HuH-7.5 (cell line): ENCODE data around the gene PSMC4.
A peak's percentile ranks its signal among the peaks of the same experiment; 100 is the strongest.

ENCODE experiments used
- DNase-seq: peaks from one replicate; pipeline ENCODE4 v3.0.0; 2011; ENCODE audit warnings: low spot score

PSMC4 gene

DNA sequence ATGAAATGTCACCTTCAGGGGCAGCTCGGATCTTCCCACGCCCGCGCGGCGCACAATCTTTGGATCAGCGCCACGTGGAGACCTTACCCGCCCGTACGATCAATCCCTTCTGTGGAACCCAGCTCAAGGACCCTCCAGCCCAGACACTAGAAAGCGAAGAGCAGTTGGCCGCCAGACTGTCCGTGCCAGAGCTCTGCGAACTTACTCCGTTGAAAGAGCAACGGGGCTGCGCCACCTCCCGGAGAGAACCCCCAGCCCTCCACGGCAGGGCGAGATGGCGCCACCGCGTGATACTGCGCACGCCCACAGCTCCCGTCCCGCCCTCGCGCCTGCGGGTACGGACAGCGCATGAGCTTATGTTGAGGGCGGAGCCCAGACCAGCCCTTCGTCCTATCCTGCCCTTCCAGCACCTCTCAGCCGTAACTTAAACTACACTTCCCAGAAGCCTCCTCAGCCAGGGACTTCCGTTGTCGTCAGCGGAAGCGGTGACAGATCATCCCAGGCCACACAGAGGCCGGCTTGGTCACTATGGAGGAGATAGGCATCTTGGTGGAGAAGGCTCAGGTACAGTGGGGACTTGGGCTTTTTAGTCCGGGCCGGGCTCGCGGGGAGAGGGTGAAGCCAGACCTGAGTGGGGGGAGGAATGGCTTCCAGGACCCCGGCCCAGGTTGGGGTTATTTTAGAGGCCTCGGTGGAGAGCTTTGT lies at the start of gene PSMC4:
TSS of gene PSMC4 (plus strand) at position 491 of the 705 bp plus-strand sequence. CDS start at position 529, 38 bp downstream.
- DNase-seq, result peak; percentile 85

DNA sequence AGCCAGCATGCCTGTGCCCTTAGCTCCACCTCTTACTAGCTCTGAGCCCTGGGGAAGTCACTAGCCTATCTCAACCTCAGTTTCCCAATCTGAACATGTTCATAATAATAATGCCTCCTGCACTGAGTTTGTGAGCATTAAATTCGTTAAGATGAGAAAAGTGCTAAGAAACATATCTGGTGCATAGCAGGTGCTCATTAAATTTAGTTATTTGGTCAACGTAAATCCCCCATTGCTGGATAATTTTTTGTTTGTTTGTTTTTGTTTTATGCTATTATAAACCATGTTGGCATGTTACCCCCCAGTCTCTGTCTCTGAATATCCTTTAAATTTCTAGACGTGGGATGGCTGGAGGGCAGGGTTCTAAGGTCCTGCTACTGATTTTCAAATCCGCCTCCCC lies 47.1 kb upstream of the PSMC4 start:
- no peak for DNase-seq

DNA sequence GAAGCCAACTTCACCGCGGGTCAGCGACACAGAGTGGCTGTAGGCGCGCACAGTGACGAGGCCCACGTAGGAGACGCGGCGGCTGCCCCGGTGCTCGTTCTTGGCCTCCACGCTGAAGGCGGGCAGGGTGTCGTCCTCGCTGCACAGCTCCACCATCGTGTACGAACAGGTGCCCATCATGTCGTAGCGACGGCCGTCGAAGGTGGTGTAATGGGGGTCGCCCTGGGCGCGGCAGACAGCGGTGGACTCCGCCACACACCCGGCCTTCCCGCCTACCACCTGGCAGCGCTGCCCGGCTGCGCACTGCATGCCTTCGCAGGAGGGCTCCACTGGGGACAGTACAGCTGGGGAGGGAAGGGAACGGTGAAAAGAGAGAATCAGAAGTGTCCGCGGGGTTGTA lies 46.6 kb upstream of the PSMC4 start:
- DNase-seq, result no peak

DNA sequence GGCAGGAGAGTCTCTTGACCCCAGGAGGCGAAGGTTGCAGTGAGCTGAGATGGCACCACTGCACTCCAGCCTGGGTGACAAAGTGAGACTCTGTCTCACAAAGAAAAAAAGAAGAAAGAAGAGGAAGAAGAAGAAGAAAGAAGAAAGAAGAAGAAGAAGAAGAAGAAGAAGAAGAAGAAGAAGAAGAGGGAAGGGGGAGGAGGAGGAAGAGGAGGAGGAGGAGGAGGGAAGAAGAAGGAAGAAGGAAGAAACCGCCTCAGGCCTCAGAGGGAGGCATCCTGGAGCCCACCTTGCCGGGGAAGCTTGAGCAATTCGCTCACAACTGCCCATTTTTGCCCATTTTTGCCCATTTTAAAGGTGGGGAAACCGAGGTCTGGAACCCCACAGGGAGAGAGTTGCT lies 46.0 kb upstream of the PSMC4 start:
- no peak for DNase-seq

DNA sequence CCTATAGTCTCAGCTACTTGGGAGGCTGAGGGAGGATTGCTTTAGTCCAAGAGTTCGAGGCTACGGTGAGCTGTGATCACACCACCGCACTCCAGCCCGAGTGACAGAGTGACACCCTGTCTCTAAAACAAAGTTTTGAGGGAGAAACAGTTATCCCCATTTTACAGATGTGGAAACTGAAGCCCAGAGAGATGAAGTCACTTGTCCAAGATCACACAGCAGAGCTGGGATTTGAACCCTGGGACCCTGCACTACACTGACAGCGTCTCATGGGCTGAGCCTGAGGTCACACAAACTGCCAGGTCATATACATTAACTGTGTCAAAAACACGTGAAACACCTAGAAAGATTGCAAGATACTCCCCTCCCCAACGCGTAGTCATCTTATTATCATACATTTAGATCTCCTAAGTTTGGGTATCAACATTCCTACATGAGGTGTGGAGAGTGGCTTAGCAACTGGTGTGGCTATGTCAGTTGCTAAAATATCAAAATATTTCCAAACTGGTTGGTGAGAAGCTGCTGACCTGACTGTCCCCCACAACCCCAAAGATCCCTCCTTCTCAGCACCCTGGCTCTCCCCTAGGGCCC lies 44.7 kb upstream of the PSMC4 start:
- no peak for DNase-seq

DNA sequence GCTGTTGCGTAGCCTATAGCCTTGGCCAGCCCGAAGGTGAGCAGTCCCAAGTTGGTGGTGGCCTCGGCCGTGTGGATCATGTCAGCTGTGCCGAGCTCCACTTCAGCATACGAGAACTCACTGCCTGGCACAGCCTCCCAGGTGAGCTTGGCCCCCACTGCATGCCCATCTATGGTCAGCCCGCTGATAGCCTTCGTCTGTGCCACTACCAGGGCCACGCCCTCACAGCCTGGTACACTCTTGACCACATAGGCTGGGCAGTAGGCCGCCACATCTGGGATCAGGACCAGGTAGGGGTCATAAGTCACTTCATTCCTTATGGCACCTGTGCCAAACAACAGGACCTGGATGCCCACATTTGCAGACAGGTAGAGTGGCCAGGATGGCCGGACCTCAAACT lies 43.9 kb upstream of the PSMC4 start:
- no peak for DNase-seq

DNA sequence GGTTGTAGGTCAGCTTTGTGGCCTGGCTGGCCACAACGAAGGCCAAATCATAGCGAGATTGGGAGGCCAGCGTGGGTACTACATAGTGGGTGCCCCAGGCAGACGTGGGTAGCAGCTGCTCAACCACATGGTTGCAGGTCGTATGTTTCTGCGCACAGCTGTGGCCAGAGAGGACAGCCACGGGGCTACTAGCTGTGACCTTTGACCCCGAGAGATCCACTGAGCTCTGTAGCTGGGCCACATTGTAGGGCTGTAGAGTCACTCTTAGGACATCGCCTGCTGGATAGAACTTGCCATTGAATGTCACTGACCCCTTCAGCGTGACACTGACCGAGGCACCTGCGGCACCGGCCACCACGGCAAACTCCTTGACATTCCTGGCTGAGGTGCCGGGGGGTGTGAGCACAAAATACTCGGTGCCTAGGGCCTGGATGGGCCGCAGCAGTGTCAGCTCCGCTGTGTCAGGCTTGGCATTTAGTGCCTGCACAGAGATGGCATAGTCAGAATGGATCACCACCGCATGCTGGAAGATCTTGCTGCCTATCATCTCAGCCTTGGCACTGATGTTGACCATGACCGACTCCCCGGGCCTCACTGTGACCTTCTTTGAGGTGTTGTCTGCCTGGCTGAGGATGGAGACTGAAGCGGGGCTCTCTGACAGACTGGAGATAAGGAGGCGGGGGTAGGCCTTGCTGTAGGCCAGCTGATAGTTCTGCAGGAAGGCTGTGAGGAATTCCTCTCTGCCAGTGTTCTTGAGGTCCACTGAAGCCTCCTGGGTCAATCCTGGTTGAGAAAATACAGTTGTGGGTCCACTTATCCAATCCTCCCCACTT lies 43.2 kb upstream of the PSMC4 start:
- no peak for DNase-seq

DNA sequence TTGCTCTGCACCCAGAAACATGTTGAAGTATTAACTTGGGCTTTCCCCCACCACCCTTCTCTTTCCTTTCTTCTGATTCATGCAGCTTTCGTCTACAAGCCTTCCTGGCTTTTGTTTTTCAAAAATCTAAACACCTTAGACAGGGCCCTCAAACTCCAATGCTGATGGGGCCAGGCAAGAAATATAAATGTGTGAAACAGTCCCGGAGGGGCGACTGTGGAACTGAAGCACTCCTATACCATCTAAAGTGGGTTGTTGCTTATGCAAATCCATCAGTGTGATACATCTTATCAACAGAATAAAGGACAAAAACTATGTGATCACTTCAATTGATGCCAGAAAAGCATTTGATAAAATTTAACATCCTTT lies 42.6 kb upstream of the PSMC4 start:
- no peak for DNase-seq

DNA sequence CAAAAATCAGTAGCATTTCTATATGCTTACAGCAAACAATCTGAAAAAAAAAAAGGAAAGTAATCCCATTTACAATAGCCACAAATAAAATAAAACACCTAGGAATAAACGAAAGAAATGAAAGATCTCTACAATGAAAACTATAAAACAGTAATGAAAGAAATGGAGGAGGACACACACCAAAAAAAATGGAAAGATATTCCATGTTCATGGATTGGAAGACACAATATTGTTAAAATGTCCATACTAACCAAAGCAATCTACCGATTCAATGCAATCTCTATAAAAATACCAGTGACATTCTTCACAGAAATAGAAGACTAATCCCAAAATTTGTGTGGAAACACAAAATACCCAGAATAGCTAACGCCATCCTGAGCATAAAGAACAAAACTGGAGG lies 41.2 kb upstream of the PSMC4 start:
- no peak for DNase-seq

DNA sequence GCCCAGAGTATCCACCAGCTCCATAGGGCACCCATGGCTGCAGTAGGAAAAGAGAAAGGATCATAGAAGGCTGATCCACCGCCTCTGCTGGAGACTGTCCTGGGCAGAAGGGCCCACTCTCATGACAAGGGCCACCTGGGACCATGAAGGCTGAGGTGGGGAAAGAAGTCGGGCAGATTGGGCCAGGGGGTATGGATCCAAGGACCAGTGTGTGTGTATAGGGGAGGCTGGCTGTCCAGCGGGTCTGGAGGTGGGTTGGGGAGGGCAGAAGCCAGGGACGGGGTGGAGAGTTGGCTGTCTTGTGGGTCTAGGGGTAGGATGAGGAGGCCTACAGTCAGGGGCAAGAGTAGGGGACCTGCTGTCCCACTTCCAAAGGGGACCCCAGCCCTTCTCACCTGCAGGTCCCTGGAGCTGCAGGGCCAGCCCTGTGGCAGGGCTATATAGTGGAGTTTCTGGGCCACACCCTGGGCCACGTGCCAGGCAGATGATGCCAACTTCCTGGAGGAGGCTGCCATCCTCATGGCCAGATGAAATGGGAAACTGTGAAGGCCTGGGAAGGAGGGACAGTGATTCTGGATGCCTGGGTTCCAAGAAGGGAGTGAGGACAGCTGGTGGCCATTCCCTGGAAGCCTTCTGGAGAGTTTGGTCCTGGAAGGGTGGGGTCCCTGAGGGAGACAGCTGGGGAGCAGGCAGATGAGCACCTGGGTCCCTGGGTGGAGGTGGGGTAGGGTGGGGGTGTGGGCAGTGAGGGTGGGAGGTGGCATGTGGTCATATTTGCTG lies 36.2 kb upstream of the PSMC4 start, which contains the start of gene FCGBP:
TSS of gene FCGBP (minus strand) at position 51 of the 780 bp plus-strand sequence.
- DNase-seq, result no peak

DNA sequence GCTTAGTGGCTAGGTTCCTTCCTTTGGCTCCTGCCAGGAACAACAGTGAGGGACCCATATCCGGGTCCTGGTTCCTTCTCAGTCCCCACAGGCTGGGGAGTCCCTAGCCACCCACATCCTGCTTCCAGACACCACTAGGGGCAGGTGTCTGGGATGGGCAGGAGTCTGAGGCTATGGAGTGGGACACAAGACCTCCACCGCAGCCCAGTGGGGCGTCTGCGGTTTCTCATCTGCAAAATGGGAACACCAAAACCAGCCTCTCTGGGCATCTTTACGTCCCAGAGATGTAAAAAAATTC lies 35.7 kb upstream of the PSMC4 start:
- DNase-seq, result no peak

DNA sequence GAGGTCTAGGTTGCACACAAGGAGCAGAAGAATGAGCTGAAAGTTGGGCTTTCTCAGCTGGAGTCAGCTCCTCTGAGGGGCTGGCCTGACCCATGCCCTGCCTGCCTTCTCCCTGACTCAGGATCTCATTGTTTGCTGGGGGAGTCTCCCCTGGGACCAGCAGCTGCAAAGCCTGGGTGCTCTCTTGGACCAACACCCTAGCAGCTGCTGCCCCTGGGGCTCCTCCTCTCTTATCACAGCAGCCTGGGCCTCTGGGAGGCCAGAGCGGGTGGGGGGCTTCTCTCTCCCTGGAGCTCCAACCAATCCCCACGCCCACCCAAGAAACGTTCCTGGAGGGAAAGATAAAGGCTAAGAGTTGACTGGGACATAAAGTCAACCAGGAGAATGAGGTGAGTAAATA lies 34.9 kb upstream of the PSMC4 start:
- no peak for DNase-seq

DNA sequence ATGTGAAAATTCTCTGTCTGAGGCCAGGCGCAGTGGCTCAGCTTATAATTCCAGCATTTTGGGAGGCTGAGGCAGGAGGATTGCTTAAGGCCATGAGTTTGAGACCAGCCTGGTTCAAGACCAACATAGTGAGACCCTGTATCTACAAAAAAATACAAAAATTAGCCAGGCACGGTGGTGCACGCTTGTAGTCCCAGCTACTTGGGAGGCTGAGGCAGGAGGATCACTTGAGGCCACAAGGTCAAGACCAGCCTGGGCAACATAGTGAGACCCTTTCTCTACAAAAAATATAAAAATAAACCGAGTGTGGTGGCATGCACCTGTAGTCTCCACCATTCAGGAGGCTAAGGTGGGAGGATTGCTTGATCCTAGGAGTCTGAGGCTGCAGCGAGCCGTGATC lies 34.3 kb upstream of the PSMC4 start:
- no peak for DNase-seq

DNA sequence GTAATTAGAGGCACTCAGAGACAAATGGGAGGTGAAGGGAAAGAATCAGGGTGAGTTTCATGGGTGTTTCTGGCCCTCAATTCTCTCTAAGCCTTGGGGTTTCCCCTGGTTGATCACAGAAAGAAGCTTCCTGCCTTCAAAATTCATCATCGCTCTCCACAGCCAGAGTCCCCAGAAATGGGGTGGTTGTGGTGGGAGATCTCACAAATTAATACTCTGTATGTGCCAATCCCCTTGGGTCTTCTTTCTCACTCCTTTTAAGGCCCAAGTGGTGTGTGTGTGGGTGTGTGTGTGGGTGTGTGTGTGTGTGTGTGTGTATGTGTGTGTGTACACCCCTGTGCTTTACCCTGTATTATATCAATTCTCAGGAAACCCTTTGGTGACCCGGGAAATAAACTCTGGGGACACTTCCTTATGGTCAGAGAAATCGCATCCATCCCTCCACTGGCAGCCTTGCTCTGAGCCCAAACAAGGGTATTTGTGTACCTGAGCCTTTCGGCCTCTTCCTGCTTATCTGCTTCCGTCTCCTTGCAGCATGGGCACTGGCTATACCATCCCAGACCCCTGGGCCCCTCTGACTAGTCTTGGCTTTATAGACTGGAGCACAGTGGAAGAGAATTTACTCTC lies 33.8 kb upstream of the PSMC4 start:
- no peak for DNase-seq

DNA sequence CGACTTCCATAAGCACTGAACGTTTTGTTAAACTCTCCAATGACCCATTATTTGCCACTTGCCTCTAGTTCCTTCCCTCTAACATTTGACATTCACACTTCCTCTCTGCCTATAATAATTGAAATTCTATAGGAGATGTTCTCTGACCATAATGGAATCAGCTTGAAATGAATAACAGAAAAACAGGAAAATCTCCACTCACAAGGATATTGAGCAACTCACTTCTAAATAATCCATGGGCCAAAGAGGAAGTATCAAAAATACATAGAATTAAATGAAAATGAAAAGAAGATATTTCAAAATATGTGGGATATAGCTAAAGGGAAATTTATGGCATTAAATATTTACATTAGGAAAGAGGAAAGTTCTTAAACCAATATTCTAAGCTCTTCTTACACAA lies 33.2 kb upstream of the PSMC4 start:
- no peak for DNase-seq

DNA sequence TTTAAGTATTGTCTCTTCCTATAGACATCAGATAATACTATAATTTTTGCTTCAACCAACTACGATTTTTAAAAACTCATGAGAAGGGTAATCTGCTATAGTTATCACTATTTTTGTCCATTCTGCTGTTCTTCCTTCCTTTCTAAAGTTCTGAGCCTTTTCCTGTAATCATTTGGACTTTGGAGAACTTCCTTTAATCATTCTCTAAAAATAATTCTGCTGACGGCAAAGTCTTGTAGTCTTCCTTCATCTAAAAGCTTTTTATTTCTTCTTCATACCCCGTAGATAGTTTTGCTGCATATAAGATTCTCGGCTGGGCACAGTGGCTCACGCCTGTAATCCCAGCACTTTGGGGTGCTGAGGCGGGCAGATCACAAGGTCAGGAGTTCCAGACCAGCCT lies 31.4 kb upstream of the PSMC4 start:
- DNase-seq, result no peak

DNA sequence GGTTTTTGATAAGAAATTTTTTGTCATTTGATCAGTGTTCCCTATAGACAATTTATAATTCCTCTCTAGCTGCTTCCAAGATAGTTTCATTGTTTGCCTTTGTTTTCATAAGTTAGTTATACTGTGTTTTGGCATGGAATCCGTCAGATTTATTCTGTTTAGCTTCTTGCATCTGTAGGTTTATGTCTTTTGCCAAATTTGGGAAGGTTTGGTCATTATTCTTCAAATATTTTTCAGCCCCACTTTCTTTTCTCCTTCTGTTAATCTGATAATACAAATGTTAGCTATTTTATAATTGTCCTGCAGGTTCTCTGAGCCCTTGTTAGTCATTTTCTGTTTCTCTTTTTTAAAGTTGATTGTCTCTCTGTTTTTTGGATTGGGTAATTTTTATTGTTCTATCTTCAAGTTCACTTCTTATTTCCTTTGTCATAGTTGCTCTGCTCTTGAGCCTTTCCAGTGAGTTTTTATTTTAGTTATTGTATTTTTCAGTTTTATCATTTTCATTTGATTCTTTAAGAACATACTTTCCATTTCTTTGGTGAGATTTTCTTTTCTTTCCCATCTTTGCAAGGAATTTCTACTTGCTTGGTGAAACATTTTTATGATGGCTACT lies 30.6 kb upstream of the PSMC4 start:
- no peak for DNase-seq

DNA sequence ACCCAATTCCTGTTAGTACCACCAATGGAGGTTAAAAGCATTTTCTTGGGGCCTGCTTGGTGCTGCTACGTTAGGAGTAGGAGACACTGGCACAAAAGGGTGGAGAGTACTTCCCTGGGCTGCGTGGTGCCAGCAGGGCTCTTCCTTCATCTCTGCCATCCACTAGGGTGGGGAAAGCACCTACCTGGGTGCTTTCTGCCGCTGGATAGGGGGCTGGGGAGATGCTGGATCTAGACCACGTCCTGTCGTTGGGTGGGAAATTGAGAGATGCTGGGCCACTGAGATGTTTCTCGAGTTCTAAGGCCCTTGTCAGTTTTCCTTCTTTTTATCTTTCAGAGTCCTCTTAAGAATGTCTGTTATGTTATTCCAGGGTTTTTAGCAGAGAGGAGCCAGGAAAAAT lies 29.8 kb upstream of the PSMC4 start:
- no peak for DNase-seq

DNA sequence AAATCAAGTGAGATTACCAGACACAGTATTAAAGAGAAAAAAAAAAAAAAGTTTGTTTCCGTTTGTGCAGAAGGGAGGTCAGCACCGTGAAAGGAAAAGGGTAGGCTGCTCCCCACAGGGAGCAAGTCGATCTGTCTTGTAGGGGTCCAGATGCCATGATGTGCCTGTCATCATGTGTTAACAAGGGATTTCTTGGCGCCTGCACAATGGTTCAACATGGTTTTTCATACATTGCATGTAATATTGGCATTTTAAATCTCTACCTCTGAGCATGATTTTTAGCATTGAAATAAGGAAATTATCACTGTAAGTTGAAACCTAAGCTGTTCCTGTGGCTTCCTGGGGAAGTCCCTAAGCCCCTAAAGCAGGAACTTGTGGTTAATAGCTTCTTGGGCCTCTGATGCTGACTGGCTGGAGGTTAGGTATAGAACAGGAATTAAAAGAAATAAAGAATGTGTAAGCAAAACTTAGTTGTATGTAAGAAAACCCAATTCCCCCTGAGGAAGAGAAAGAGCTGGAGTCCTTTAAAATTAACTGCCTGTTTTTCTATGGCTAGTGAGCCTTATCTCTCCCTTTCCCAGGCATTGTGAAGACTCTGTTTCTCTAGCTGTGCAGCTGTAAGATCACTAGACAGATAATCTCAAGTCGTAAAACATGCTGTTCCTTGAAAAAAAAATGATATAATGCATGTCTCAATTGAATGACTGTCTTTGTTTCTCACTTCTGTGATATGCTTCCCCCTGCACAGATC lies 29.2 kb upstream of the PSMC4 start:
- no peak for DNase-seq

DNA sequence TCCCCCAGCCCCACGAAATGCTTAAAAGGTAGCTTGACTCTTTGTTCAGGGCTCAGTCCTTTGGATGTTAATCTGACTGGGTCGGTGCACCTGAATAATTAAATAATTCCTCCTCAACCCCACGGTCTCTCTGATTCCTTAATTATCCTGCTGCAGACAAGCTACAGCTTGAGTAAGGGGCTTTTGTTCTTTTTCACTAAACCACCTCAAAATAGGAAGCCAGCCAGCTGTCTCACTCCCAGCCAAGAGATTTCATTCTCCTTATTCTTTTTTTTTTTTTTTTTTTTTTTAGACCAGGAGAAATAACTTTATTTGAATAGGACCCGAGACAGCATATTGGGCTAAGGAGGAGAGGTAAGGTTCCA lies 28.6 kb upstream of the PSMC4 start:
- no peak for DNase-seq

DNA sequence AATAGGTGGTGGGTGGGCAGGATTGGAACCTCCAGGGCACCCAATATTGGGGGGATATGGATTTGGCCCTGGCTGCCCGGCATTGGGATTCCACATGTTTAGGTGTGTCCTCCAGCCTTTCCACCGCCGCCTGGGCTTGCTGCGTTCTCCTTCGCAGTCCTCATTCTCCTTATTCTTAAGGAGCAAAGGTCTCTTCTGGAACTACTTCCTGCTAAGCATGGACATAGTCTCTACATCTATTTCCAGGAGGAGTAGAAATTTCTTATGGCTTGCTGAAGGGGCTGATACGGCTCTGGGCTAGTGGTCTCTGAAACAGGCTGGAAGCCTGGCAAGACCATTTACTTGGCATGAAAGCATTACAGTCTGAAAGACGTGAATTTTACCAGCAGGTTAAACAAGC lies 27.4 kb upstream of the PSMC4 start:
- no peak for DNase-seq
